Muscle layer of duodenum (tissue), 2 donors: Measurements from ENCODE around the gene FNDC10.

Experiments
- H3K27ac ChIP-seq: one replicate; pipeline ENCODE4 v1.7.0; 2013; ENCODE audit warnings: mild to moderate bottlenecking, low read length
- H3K27me3 ChIP-seq: one replicate; pipeline ENCODE4 v1.7.0; 2013; ENCODE audit warnings: low read depth, mild to moderate bottlenecking, control low read depth, low read length
- H3K36me3 ChIP-seq, 2 donors: one replicate each; pipeline ENCODE4 v1.7.0; 2013; ENCODE audit warnings: low read length in 2 of 2, control low read depth in 1 of 2, mild to moderate bottlenecking in 1 of 2; ENCODE audit not compliant: insufficient read depth in 2 of 2, control insufficient read depth in 1 of 2
- H3K4me1 ChIP-seq, 2 donors: one replicate each; pipeline ENCODE4 v1.7.0; 2013; ENCODE audit warnings: low read length in 2 of 2, mild to moderate bottlenecking in 2 of 2, control low read depth in 1 of 2, moderate library complexity in 1 of 2; ENCODE audit not compliant: insufficient read depth in 2 of 2, control insufficient read depth in 1 of 2
- H3K4me3 ChIP-seq, 2 donors: one replicate each; pipeline ENCODE4 v1.7.0; 2013; ENCODE audit warnings: low read length in 2 of 2, low read depth in 1 of 2, mild to moderate bottlenecking in 1 of 2
- H3K9me3 ChIP-seq, 2 donors: one replicate each; pipeline ENCODE4 v1.7.0; 2013; ENCODE audit warnings: low read length in 2 of 2, control low read depth in 1 of 2, mild to moderate bottlenecking in 1 of 2; ENCODE audit not compliant: control insufficient read depth in 1 of 2
- donor health status: healthy.

FNDC10 gene

DNA sequence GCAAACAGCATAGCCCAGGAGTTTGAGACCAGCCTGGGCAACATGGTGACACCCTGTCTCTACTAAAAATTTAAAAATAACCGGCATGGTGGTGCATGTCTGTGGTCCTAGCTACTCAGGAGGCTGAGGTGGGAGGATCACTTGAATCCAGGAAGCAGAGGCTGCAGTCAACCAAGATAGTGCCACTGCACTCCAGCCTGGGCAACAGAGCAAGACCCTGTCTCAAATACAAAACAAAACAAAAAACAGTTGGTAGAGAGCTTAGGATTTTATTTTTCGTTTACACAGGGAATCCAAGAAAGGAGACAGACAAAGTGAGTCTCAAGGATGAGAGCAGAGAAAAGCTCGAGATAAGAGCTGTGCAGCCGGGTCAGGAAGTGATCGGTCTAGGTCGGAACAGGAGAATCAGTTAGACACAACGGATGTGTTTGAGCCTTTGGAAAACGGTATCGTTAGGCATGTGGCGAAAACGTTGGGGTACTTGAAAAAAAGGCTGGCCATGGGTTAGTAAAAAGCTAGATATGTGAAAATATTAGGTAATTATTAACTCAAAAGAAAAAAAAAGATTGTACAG is 13.7 kb upstream of the FNDC10 start:
- no peaks in the 10 kb centered on the region for H3K9me3 ChIP-seq
- H3K27me3 ChIP-seq = no peaks in the 10 kb centered on the region
- peaks cover 6 to 43% of the 10 kb centered on the region in 2 donors for H3K4me1 ChIP-seq
- H3K4me3 ChIP-seq = peak overlapping the region in 1 of 2 donors; percentile 73
- no peak overlapping the region for H3K27ac ChIP-seq
- H3K36me3 ChIP-seq = peaks cover 7 to 10% of the 10 kb centered on the region in 2 donors

DNA sequence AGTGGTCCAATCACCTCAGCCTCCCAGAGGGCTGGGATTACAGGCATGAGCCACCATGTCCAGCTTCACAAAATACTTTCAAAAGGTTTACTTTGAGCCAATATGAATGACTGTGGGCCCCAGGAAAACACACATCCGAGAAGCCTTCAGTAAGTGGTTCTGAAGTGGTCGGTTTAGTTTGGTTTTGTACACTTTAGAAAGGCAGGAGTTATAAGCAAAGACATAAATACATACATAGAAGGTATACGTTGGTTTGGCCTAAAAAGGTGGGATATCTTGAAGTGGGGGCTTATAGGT is 12.1 kb upstream of the FNDC10 start:
- Histone ChIP-seq H3K27me3 (no peaks in the 10 kb centered on the region), H3K4me1 (peaks cover 6 to 38% of the 10 kb centered on the region in 2 donors), H3K36me3 (peaks cover 0 to 7% of the 10 kb centered on the region in 2 donors), H3K4me3 (no peak overlapping the region), H3K9me3 (no peaks in the 10 kb centered on the region), H3K27ac (no peak overlapping the region)

DNA sequence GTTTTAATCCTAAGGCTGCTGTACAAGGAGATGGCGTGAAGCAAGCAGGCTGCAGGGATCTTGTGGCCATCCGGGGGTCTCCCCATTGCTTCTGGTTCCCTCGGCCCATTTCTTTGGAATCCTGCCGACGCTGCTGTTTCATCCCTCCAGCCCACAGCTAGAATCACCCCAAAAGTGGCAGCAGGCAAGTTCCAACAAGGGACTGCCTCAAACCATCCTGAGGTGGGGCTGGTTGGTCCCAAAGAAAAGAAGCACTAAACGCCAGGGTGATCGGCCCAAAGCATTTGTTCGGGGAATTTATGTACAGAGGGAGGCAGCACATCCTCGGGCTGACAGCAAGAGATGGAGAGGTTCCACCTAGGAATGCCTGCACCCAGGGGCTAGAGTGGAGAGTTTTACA is 10.9 kb upstream of the FNDC10 start:
- Histone ChIP-seq H3K4me1 (peaks cover 6 to 29% of the 10 kb centered on the region in 2 donors), H3K27ac (no peak overlapping the region), H3K4me3 (no peak overlapping the region), H3K36me3 (peaks cover 0 to 5% of the 10 kb centered on the region in 2 donors), H3K27me3 (no peaks in the 10 kb centered on the region), H3K9me3 (no peaks in the 10 kb centered on the region)

DNA sequence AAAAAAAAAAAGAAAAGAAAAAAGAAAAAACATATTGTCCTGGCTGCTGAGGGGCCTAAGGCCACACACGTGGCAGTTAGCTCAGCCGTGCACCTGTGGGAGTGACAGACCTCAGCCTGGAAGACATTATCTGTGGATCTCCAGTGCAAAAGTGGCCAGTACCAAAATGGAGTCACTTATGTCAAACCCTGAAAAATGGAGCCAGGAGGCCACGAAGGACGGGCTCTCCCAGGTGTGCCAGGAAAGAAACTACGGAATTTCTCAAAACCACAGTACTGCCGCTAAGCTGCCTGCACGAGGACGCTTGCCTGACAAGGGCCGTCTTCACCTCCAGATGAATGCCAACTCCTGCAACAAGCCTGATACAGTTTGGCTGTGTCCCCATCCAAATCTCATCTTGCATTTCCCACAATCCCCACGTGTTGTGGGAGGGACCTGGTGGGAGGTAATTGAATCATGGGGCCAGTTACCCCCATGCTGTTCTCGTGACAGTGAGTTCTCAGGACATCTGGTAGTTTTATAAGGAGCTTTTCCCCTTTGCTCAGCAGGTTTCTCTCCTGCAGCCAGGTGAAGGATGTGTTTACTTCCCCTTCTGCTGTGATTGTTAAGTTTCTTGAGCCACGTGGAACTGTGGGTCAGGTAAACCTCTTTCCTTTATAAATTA is 10.0 kb upstream of the FNDC10 start:
- Histone ChIP-seq H3K36me3 (no peaks in the 10 kb centered on the region), H3K4me1 (peaks cover 6 to 28% of the 10 kb centered on the region in 2 donors), H3K27me3 (no peaks in the 10 kb centered on the region), H3K4me3 (no peak overlapping the region), H3K27ac (no peak overlapping the region), H3K9me3 (no peaks in the 10 kb centered on the region)

DNA sequence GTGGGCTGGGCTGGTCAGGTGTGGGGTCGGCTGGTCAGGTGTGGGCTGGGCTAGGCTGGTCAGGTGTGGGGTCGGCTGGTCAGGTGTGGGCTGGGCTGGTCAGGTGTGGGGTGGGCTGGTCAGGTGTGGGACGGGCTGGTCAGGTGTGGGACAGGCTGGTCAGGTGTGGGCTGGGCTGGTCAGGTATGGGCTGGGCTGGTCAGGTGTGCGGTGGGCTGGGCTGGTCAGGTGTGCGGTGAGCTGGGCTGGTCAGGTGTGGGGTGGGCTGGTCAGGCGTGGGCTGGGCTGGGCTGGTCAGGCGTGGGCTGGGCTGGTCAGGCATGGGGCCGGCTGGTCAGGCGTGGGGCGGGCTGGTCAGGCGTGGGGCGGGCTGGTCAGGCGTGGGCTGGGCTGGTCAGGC is 6.3 kb upstream of the FNDC10 start:
- no peaks in the 10 kb centered on the region for H3K36me3 ChIP-seq
- no peaks in the 10 kb centered on the region for H3K9me3 ChIP-seq
- H3K4me1 ChIP-seq = peaks cover 0 to 14% of the 10 kb centered on the region in 2 donors
- H3K27ac ChIP-seq = no peak overlapping the region
- H3K4me3 ChIP-seq = no peak overlapping the region
- no peaks in the 10 kb centered on the region for H3K27me3 ChIP-seq

DNA sequence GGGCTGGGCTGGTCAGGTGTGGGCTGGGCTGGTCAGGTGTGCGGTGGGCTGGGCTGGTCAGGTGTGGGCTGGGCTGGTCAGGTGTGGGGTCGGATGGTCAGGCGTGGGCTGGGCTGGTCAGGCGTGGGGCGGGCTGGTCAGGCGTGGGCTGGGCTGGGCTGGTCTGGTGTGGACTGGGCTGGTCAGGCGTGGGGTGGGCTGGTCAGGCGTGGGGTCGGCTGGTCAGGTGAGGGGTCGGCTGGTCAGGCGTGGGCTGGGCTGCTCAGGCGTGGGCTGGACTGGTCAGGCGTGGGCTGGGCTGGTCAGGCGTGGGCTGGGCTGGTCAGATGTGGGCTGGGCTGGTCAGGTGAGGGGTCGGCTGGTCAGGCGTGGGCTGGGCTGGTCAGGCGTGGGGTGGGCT is 5.8 kb upstream of the FNDC10 start:
- no peak overlapping the region for H3K4me3 ChIP-seq
- H3K9me3 ChIP-seq = no peaks in the 10 kb centered on the region

DNA sequence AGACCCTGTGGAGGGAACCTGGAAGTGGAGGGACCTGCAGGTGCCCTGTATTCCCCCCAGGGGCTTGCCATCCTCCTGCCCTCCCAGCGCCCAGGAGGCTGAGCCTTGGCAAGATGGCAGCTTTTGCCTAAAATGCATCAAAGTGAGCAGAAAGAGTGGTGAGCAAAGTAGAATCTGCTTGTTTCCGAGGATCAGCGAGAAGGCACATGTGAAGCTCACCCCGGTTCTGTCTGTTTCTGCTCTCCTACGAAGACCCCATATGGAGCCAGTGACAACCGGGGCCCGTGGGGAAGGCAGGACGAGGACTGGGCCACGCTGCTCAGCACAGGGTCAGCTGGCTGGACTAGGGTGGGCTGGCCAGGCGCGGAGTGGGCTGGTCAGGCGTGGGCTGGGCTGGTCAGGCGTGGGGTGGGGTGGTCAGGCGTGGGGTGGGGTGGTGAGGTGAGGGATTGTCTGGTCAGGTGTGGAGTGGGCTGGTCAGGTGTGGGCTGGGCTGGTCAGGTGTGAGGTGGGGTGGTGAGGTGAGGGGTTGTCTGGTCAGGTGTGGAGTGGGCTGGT is 5.2 kb upstream of the FNDC10 start:
- Histone ChIP-seq H3K9me3 (no peaks in the 10 kb centered on the region), H3K36me3 (no peaks in the 10 kb centered on the region), H3K27ac (no peak overlapping the region), H3K4me3 (no peak overlapping the region), H3K27me3 (peaks cover 4% of the 10 kb centered on the region), H3K4me1 (peaks cover 0 to 10% of the 10 kb centered on the region in 2 donors)

More for the DNA sequence above, 5.8 kb upstream of the FNDC10 start:
- peaks cover 0 to 10% of the 10 kb centered on the region in 2 donors for H3K4me1 ChIP-seq
- H3K36me3 ChIP-seq = no peaks in the 10 kb centered on the region
- peaks cover 2% of the 10 kb centered on the region for H3K27me3 ChIP-seq
- H3K27ac ChIP-seq = no peak overlapping the region

DNA sequence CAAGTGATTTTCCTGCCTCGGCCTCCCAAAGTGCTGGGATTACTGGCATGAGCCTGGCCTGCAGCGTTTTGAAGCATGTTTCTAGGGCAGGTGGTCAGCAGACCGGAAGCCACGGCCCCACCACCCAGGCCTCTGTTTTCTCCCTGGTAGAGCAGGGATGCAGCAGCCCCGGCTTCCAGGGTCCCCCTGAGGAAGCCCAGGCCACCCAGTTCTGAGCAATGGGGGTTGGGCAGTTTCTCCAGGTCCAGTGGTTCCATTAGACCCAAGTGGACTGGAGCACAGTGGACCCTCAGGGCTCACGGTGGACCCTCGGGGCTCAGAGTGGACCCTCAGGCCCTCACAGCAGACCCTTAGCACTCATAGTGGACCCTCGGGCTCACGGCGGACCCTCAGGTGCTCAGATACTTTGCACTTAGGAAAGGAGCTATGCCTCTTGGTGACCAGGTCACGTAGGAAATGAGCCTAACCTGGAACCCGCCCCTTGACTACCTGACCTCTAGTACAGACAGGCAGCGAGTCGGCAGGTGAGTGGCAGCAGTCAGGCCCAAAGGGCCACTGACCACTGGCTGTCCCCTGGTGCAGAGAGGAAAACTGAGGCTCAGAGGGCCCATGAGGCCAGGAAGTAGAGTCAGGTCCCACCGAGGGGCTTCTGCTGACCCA is 4.6 kb upstream of the FNDC10 start:
- no peak overlapping the region for H3K4me3 ChIP-seq
- H3K27ac ChIP-seq = no peak overlapping the region

DNA sequence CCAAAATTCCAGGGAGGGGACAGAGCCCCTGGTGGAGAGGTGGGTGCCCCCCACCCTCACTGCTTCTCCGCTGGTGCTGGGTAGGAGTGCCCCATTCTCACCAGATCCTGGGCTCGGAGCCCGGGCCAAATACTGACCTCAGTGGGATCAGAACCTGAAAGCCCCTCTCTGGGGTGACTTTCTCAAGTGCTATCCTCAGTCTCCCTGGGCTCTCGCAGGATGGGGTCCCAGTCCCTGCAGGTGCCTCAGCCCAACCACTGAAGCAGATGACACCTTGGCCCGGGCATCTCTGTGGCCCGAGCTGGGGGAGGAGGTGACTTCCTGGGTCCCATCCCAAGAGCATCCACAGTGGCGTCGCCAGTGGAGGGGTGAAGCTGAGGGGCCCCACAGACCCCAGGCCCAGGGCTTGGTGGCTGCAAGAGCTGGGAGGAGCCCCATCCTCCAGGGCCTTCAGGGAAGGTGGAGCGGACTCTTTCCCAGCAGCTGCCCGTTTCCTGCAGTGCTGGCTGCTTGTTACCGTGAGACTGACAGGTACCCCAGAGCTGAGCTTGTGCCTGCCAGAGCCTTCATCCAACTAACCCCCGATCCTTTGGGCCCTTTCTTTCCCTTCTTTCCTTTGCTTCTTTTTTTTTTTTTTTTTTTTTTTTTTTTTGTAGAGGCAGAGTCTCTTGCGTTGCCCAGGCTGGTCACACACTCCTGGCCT is 3.9 kb upstream of the FNDC10 start:
- H3K27ac ChIP-seq = no peak overlapping the region
- H3K4me3 ChIP-seq = no peak overlapping the region
- no peaks in the 10 kb centered on the region for H3K9me3 ChIP-seq
- peaks cover 0 to 14% of the 10 kb centered on the region in 2 donors for H3K4me1 ChIP-seq
- peaks cover 7% of the 10 kb centered on the region for H3K27me3 ChIP-seq
- no peaks in the 10 kb centered on the region for H3K36me3 ChIP-seq

More for the DNA sequence above, 4.6 kb upstream of the FNDC10 start:
- Histone ChIP-seq H3K36me3 (no peaks in the 10 kb centered on the region), H3K27me3 (peaks cover 4% of the 10 kb centered on the region), H3K9me3 (no peaks in the 10 kb centered on the region), H3K4me1 (peaks cover 0 to 7% of the 10 kb centered on the region in 2 donors)

DNA sequence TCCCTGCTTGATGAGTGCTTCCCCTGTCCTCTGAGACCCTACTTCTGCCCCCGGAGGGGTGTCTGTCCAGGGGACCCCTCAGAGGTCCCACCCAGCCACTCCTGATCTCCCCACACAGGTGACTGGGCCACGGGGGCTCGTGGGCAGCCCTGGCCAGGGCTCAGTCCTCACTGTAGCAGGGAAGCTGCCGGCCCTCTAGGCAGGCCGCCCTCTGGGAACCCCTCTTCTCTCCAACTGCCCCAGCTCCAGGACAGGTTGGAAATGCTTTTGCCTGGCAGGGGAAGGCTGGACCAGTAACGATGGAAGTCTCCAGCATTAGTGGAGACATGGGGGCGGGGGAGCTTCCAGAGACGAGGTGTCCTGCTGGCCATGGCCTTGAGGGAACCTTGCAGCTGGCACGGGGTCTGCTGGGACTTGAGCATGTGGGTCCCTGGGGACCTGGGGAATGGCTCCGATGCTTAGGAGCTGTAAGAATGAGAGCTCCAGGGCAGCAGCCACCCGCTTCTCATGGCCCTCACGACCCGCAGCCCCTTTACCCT is 3.1 kb upstream of the FNDC10 start:
- Histone ChIP-seq H3K4me3 (no peak overlapping the region), H3K36me3 (no peaks in the 10 kb centered on the region), H3K4me1 (peaks cover 0 to 14% of the 10 kb centered on the region in 2 donors), H3K27me3 (peaks cover 11% of the 10 kb centered on the region), H3K27ac (no peak overlapping the region), H3K9me3 (no peaks in the 10 kb centered on the region)
